GM19463 (cell line): ENCODE data around the gene ARHGAP19.
A peak's percentile ranks its signal among the peaks of the same experiment; 100 is the strongest.

Experiments used
- ATAC-seq: cut with Tn5 transposase; IDR thresholded peaks from one replicate; pipeline ENCODE4 v1.9.1; 2021; ENCODE audit warnings: mild to moderate bottlenecking, moderate library complexity; ENCODE audit not compliant: unreplicated experiment

Gene ARHGAP19

GRCh38 chr10:97292097-97292861 lies at the start of gene ARHGAP19:
Gene ARHGAP19, minus strand, starts transcription at chr10:97292637. Its CDS starts 10 bp downstream, at chr10:97292627.
- peak; percentile 92 for ATAC-seq

- ATAC-seq: no peak
These were observed 49.0 kb upstream of the ARHGAP19 start for GRCh38 chr10:97341416-97341815.

GRCh38 chr10:97338041-97338440 lies 45.6 kb upstream of the ARHGAP19 start:
- ATAC-seq: no peak

- ATAC-seq: no peak
These were observed 44.8 kb upstream of the ARHGAP19 start for GRCh38 chr10:97336942-97337831.

- ATAC-seq: no peak
These were observed 44.0 kb upstream of the ARHGAP19 start for GRCh38 chr10:97336446-97336845.

- no peak for ATAC-seq
These were observed 43.6 kb upstream of the ARHGAP19 start for GRCh38 chr10:97336006-97336405.

- ATAC-seq: no peak
These were observed 42.8 kb upstream of the ARHGAP19 start for GRCh38 chr10:97335188-97335619.

- peak; percentile 91 for ATAC-seq
These were observed 42.1 kb upstream of the ARHGAP19 start, which contains the start of gene FRAT2 for GRCh38 chr10:97334370-97335175. Gene FRAT2, minus strand, starts transcription at chr10:97334729. Its CDS starts 157 bp downstream, at chr10:97334572.

GRCh38 chr10:97333601-97334369 lies 41.3 kb upstream of the ARHGAP19 start:
- ATAC-seq: peak; percentile 6

- no peak for ATAC-seq
These were observed 40.8 kb upstream of the ARHGAP19 start for GRCh38 chr10:97333351-97333600.

- ATAC-seq: no peak
These were observed 40.3 kb upstream of the ARHGAP19 start for GRCh38 chr10:97332591-97333350.

GRCh38 chr10:97331153-97331703 lies 38.8 kb upstream of the ARHGAP19 start:
- no peak for ATAC-seq

- no peak for ATAC-seq
These were observed 37.3 kb upstream of the ARHGAP19 start for GRCh38 chr10:97329766-97330165.

- ATAC-seq: no peak
These were observed 36.4 kb upstream of the ARHGAP19 start for GRCh38 chr10:97328646-97329453.

GRCh38 chr10:97327348-97328294 lies 35.2 kb upstream of the ARHGAP19 start:
- ATAC-seq: no peak

GRCh38 chr10:97325754-97326153 lies 33.3 kb upstream of the ARHGAP19 start:
- ATAC-seq: no peak

- no peak for ATAC-seq
These were observed 31.1 kb upstream of the ARHGAP19 start for GRCh38 chr10:97323501-97323900.
